Left cardiac atrium (tissue), 4 donors: ENCODE results near the gene PICALM. TPM values are rescaled to one million over a fixed set of nuclear protein-coding genes. Genes with fewer than 3 reads are reported as not detected.

ENCODE experiments used
- ATAC-seq, 2 donors: fragments of 200-7000 bp; cut with Tn5 transposase; one replicate each; pipeline ENCODE4 v1.9.1; 2020; ENCODE audit warnings: mild to moderate bottlenecking in 2 of 2, moderate library complexity in 2 of 2
- DNase-seq: peaks from one replicate; pipeline ENCODE4 v3.0.0-alpha.2; 2020
- intact Hi-C, 2 donors: fragments of 100-400 bp; cut with DNase I; formaldehyde crosslinking; loops; one replicate each; pipeline versions ENCODE4 v1.14.1 to v1.15.1; 2022 to 2023
- total RNA-seq, 2 donors: library from RNA; stranded (reverse); fragmentation: NEBNext Ultra II Directional; extraction: Animal tissue kit (Norgen Biotek cat#: 25700); gene quantifications; one replicate each; pipeline ENCODE4 v1.2.1, GENCODE V29; 2021
- donor health status: DM: no; HTN: yes; CAD: no.
- donor health status: DM: no; HTN: yes; CAD: no; lungs with severe emphysema.
- donor health status: DM: yes; HTN: yes; CAD: no.
- donor health status: Dilated cardiomyopathy.

Gene PICALM
- total RNA-seq, 2 donors from 2014 or later, result 148 to 260 TPM

DNA sequence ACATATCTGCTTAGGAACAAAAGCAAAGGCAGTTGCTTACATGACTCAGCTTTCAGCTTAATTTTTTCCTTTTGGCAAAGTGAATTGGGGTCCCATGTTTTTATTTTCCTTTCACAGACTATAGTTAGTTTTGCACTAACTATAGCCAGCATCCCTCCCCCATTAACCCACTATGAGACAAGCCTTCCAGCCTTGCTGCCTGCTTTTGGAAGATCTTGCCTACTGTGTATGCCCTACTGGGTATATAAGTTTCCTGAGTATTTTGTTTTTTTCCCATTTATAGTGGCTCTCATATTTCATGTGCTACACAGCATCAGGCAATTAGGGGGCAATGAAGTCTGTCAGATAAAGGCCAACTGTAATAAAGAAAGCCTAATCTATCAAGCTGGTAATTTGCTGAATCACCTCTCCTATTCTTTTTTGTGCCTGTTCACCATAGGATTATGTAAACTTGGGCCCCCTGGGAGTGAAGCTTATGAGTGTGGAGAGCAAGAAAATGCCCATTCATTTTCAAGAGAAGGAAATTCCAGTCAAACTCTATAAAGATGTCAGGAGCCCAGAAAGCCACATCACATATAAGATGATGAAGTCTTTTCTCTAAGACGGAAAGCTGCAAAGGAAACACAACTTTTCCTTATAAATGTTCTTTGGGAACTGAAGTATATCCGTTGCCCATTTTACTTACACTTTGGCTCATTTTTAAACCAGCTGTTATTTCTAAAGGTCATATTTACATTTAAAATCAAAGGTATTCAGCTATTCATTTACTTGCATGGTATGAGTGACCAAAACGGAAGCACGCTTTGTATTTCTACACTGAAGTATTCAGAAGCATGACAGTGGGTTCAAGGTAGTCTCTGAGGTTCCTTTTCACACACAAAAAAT lies 149.7 kb downstream of the PICALM start:
- no peak for DNase-seq
- ATAC-seq, result no peak
- intact Hi-C loops, result no loop called here

DNA sequence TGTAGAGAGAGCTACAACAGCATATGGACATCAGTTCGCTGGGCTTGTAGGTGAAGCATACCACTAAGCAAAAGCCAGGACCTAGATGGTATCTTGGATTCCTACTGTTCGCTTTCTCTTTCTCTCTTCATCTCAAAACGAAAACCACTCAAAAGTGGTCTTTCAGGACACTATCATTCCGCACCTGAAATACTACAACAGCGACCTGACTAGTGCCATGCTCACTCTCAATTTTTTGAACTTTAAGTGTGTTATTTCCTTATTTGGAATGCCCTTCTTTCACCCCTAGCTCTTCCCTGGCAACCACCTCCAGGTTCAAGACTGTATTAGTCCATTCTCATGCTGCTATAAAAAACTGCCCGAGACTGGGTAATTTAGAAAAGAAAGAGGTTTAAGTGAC lies 154.5 kb downstream of the PICALM start:
- no peak for ATAC-seq

DNA sequence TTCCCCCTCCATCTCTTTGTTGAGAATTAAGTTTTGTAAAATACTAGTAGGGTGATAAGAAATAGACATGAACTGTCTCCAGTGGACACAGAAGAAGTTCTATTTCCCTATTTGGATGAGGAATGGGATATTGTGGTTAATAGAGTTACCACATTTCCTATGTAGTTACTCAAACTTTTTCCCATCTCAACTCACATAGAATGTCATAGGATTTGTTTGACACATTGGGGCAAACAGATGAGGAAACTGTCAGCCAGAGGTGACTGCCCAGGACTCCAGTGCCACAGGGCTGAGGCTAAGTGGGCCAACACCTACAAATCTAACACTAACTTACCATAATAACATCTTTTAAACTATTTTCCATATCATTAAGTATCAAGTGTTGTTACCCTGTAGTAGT lies 155.4 kb downstream of the PICALM start:
- intact Hi-C loops, result no loop called here
- ATAC-seq (peak in 1 of 2 donors; percentile 26), DNase-seq (no peak)

More for the DNA sequence above, 154.5 kb downstream of the PICALM start:
- intact Hi-C loops, result no loop called here
- DNase-seq, result no peak

DNA sequence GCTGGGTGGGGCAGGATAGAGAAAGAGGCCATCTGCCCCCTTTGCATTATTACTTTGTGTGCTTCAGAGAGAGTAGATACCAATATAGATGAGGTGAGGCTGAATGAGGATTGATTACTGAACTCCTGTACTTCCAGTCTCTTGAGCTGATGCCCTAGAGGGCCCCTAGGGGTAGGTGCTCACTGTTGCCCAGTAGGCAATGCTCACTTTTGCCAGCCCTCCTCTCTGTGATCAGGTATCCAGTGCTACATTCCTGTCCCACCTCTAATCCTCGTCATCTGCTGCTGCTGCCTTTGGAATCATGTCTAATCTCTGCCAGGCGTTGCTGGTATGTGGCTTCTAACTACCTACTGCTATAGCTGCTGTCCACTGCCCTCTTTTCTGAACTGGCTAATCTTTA lies 156.5 kb downstream of the PICALM start:
- ATAC-seq, result no peak
- intact Hi-C loops, result no loop called here
- DNase-seq, result no peak

Other genes with a start within 250 kb of the PICALM start
- gene CCDC83, start 213.7 kb downstream of the PICALM start, total RNA-seq, result not detected
- 10 to 100 TPM; 14.3 to 14.8 TPM for gene EED, start 175.7 kb upstream of the PICALM start, total RNA-seq
- 10 to 100 TPM; 39.0 to 41.2 TPM for gene HIKESHI, start 233.2 kb upstream of the PICALM start, total RNA-seq